Muscle of leg (tissue), 11 donors: ENCODE data around the gene CCT8. TPM values are rescaled to one million over a fixed set of nuclear protein-coding genes. Genes with fewer than 3 reads are reported as not detected.
"Not testable (repeated sequence)": the region's sequence is repeated elsewhere in the genome, so short reads cannot be mapped to it uniquely, and the experiment has no call there.

Experiments used
- DNase-seq: peaks from one replicate; pipeline ENCODE4 v3.0.0; 2013
- H3K27ac ChIP-seq: one replicate; pipeline ENCODE4 v1.5.1; 2013; ENCODE audit warnings: mild to moderate bottlenecking, low read length, control low read depth
- H3K27me3 ChIP-seq: one replicate; pipeline ENCODE4 v1.6.1; 2013; ENCODE audit warnings: low read length; ENCODE audit not compliant: control insufficient read depth, insufficient read depth
- H3K36me3 ChIP-seq: one replicate; pipeline ENCODE4 v1.6.1; 2013; ENCODE audit warnings: low read length; ENCODE audit not compliant: control insufficient read depth, insufficient read depth
- H3K4me1 ChIP-seq: one replicate; pipeline ENCODE4 v1.6.1; 2013; ENCODE audit warnings: low read length; ENCODE audit not compliant: control insufficient read depth, insufficient read depth
- H3K4me3 ChIP-seq: one replicate; pipeline ENCODE4 v1.5.1; 2013; ENCODE audit warnings: low read length, control low read depth
- H3K9me3 ChIP-seq: replicated peaks from 2 replicates; pipeline ENCODE4 v1.6.1; 2013; ENCODE audit warnings: low read depth, low read length; ENCODE audit not compliant: control insufficient read depth
- WGBS: methylation state at CpG from one replicate; pipeline ENCODE4 v1.1.5; 2013; ENCODE audit warnings: missing lambda C conversion rate; ENCODE audit not compliant: insufficient coverage; 5-methylcytosine and 5-hydroxymethylcytosine counted together
- polyA plus RNA-seq, 8 donors: library from polyadenylated mRNA; unstranded; fragments of 120-200 nt; gene quantifications; one replicate each; pipeline versions ENCODE4 v1.2.1 to v1.2.3, GENCODE V29; 2013; ENCODE audit warnings: inconsistent platforms in 1 of 8, low replicate concordance in 1 of 8; ENCODE audit not compliant: insufficient read length in 8 of 8, insufficient read depth in 1 of 8
- total RNA-seq: library from RNA; stranded (reverse); fragments of 120-200 nt; gene quantifications from one replicate; pipeline ENCODE4 v1.2.4, GENCODE V29; 2013

CCT8 gene
- total and polyA plus RNA-seq, 9 donors: 117 to 181 (median 165) TPM

GRCh38 chr21:29024474-29025327 lies 48.7 kb downstream of the CCT8 start, which contains the start of gene USP16:
Gene USP16, plus strand, starts transcription at chr21:29024668. Its CDS starts 3,246 bp downstream, at chr21:29027914.
- WGBS: under 1% methylated on average over 27 of the region's 48 CpGs
- peak; percentile 100 for DNase-seq
- Histone ChIP-seq H3K4me3 (peak within 1 kb of the TSS; percentile 77), H3K36me3 (peaks cover 5% of the 10 kb centered on the region), H3K4me1 (peaks cover 3% of the 10 kb centered on the region), H3K9me3 (no peaks in the 10 kb centered on the region), H3K27ac (peak within 1 kb of the TSS; percentile 95), H3K27me3 (no peaks in the 10 kb centered on the region)

DNA sequence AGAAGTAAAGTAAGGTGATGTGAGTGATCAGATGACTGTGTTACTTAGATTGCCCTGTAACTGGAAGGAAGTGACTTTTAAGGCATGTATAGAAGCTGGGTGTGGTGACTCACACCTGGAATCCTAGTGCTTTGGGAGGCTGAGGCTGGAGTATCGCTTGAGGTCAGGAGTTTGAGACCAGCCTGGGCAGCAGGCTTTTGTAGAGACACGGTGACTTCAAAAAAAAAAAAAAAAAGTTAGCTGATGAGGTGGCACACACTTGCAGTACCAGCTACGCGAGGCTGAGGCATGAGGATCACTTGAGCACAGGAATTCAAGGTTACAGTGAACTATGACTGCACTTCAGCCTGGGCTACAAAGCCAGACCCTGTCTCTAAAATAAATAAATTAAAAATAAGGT lies 51.3 kb downstream of the CCT8 start:
- H3K9me3 ChIP-seq: no peaks in the 10 kb centered on the region
- no peak overlapping the region for H3K27ac ChIP-seq
- WGBS: 100% methylated on average over 2 of the region's 4 CpGs
- no peaks in the 10 kb centered on the region for H3K36me3 ChIP-seq
- DNase-seq: no peak
- no peak overlapping the region for H3K4me3 ChIP-seq
- no peaks in the 10 kb centered on the region for H3K27me3 ChIP-seq
- peaks cover 14% of the 10 kb centered on the region for H3K4me1 ChIP-seq

GRCh38 chr21:29018540-29018939 lies 54.9 kb downstream of the CCT8 start:
- H3K4me1 ChIP-seq: peaks cover 14% of the 10 kb centered on the region
- H3K9me3 ChIP-seq: no peaks in the 10 kb centered on the region
- H3K27me3 ChIP-seq: no peaks in the 10 kb centered on the region
- H3K4me3 ChIP-seq: peak overlapping the region; percentile 86
- peak overlapping the region; percentile 70 for H3K27ac ChIP-seq
- DNase-seq: peak; percentile 27
- WGBS: 18% methylated on average over 6 of the region's 12 CpGs
- H3K36me3 ChIP-seq: peaks cover 9% of the 10 kb centered on the region

- Histone ChIP-seq H3K27ac (no peak overlapping the region), H3K4me1 (peaks cover 14% of the 10 kb centered on the region), H3K9me3 (no peaks in the 10 kb centered on the region), H3K27me3 (no peaks in the 10 kb centered on the region), H3K4me3 (no peak overlapping the region), H3K36me3 (peaks cover 9% of the 10 kb centered on the region)
- WGBS: 75% methylated on average over 6 of the region's 6 CpGs
- peak; percentile 35 for DNase-seq
These were observed 55.7 kb downstream of the CCT8 start for GRCh38 chr21:29017639-29018237.

DNA sequence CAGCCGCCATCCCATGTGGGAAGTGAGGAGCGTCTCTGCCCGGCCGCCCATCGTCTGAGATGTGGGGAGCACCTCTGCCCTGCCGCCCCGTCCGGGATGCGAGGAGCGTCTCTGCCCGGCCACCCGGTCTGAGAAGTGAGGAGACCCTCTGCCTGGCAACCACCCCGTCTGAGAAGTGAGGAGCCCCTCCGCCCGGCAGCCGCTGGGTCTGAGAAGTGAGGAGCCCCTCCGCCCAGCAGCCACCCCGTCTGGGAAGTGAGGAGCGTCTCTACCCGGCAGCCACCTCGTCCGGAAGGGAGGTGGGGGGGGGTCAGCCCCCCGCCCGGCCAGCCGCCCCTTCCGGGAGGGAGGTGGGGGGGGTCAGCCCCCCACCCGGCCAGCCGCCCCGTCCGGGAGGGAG lies 62.2 kb downstream of the CCT8 start:
- not testable (repeated sequence) for H3K36me3 ChIP-seq, DNase-seq, H3K27me3 ChIP-seq, H3K9me3 ChIP-seq, H3K4me1 ChIP-seq, H3K27ac ChIP-seq, H3K4me3 ChIP-seq
- no CpG with 5 or more reads among the region's 30 CpGs for WGBS

GRCh38 chr21:29008367-29008766 lies 65.1 kb downstream of the CCT8 start:
- Histone ChIP-seq H3K4me3 (no peak overlapping the region), H3K27ac (no peak overlapping the region), H3K36me3 (peaks cover 6% of the 10 kb centered on the region), H3K27me3 (no peaks in the 10 kb centered on the region), H3K9me3 (no peaks in the 10 kb centered on the region), H3K4me1 (peaks cover under 1% of the 10 kb centered on the region)
- WGBS: no CpG with 5 or more reads among the region's 3 CpGs
- peak; percentile 48 for DNase-seq

DNA sequence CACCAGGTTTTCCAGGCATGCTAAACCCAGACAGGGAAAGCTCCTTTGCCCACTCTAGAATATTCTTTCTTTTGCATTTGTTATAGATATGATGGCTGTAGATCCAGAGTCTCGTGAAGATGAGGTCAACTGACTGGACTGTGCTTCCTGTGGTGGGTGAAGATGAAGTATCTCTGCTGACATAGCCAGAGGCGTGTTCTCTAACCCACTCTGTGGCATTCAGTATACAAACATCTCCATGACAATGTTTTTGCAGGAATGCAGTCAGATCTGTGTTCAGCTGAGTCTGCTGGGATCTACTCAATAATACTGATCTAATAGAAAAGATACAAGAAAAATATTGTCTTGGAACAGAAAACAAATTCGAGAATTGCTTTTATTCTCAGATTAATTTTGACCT lies 65.6 kb downstream of the CCT8 start:
- DNase-seq: no peak
- no CpG with 5 or more reads among the region's 3 CpGs for WGBS
- H3K27ac ChIP-seq: no peak overlapping the region
- no peaks in the 10 kb centered on the region for H3K9me3 ChIP-seq
- peaks cover 6% of the 10 kb centered on the region for H3K36me3 ChIP-seq
- peaks cover 3% of the 10 kb centered on the region for H3K4me1 ChIP-seq
- H3K27me3 ChIP-seq: no peaks in the 10 kb centered on the region
- H3K4me3 ChIP-seq: no peak overlapping the region

- Histone ChIP-seq H3K27ac (no peak overlapping the region), H3K4me1 (peaks cover 5% of the 10 kb centered on the region), H3K9me3 (no peaks in the 10 kb centered on the region), H3K4me3 (no peak overlapping the region), H3K36me3 (peaks cover 6% of the 10 kb centered on the region), H3K27me3 (no peaks in the 10 kb centered on the region)
- 86% methylated on average over 1 of the region's 3 CpGs for WGBS
- no peak for DNase-seq
These were observed 66.3 kb downstream of the CCT8 start for GRCh38 chr21:29007135-29007534.
